A549 treated with DMSO at 1 μM for 4 hours (cell line): ENCODE measurements around the gene ATP2A2. TPM values are rescaled to one million over a fixed set of nuclear protein-coding genes. Genes with fewer than 3 reads are reported as not detected.

Experiments
- total RNA-seq: library from RNA; stranded (reverse); fragments of 200-300 nt; extraction: Qiagen RNA extraction; gene quantifications from 5 replicates; pipeline ENCODE4 v1.2.3, GENCODE V29; 2022; ENCODE audit warnings: low read depth

Gene ATP2A2
- 298 to 377 TPM (median 359 TPM) in 5 replicates for total RNA-seq

DNA sequence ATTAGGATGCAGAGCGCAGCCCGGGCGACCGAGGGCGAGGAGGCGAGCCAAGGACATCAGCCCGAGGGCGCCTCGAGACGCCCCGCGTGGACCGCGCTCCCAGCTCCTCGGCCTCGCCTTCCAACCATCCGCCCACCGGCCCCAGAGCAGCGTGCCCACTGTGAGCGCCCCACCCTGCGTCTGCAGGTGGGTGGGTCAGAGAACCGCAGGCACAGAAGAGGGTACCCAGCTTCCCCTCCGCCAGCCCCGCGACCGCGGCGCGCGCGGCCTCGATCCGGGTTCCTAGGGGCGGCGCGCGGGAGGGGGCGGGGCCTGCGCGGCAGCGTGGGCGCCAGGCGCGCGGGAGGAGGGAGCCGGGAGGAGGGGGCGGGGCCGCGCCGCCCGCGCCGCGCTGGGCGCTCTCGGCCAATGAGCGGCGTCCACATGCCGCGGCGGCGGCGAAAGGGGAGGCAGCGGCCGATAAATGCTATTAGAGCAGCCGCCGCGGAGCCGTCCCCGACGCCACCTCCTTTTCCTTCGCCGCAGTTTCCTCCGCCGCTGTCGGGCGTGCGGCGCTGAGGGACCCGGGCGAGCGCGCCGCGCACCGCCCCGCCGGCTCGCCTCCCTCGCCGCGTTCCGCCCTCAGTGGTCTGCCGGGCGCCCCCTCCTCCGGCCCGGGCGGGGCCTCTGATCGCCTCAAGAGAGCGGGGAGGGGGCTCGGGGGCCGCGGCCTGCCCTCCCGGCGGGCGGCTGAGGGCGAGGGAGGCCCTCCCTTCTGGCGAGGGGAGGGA lies at the start of gene ATP2A2:
ATP2A2 (plus strand) TSS at position 469 of the 770 bp plus-strand sequence. CDS start 543 bp downstream, outside the sequence.

Other genes with a start within 250 kb of the ATP2A2 start
- gene C12orf76, start 232.7 kb upstream of the ATP2A2 start, total RNA-seq, result 6.7 to 7.7 TPM (median 7.7 TPM) in 5 replicates
- gene IFT81, start 156.9 kb upstream of the ATP2A2 start, total RNA-seq, result 16.0 to 24.4 TPM (median 21.5 TPM) in 5 replicates
- 52.1 to 59.3 TPM (median 58.1 TPM) in 5 replicates for gene ANAPC7, start 122.5 kb downstream of the ATP2A2 start, total RNA-seq
- 418 to 687 TPM (median 460 TPM) in 5 replicates for gene ARPC3, start 169.1 kb downstream of the ATP2A2 start, total RNA-seq
- 23.9 to 37.1 TPM (median 35.0 TPM) in 5 replicates for gene GPN3, start 187.0 kb downstream of the ATP2A2 start, total RNA-seq
- gene FAM216A, start 187.6 kb downstream of the ATP2A2 start, total RNA-seq, result 16.4 to 23.2 TPM (median 20.8 TPM) in 5 replicates
- 135 to 153 TPM (median 148 TPM) in 5 replicates for gene VPS29, start 220.9 kb downstream of the ATP2A2 start, total RNA-seq
- 0.08 to 0.46 TPM (median 0.20 TPM) in 5 replicates for gene RAD9B, start 221.1 kb downstream of the ATP2A2 start, total RNA-seq